ENCODE measurements around the gene POU3F2. TPM values are rescaled to one million over a fixed set of nuclear protein-coding genes. Genes with fewer than 3 reads are reported as not detected.

The POU3F2 gene
- total and polyA plus RNA-seq, 2 donors from 2014 or later: not detected

DNA sequence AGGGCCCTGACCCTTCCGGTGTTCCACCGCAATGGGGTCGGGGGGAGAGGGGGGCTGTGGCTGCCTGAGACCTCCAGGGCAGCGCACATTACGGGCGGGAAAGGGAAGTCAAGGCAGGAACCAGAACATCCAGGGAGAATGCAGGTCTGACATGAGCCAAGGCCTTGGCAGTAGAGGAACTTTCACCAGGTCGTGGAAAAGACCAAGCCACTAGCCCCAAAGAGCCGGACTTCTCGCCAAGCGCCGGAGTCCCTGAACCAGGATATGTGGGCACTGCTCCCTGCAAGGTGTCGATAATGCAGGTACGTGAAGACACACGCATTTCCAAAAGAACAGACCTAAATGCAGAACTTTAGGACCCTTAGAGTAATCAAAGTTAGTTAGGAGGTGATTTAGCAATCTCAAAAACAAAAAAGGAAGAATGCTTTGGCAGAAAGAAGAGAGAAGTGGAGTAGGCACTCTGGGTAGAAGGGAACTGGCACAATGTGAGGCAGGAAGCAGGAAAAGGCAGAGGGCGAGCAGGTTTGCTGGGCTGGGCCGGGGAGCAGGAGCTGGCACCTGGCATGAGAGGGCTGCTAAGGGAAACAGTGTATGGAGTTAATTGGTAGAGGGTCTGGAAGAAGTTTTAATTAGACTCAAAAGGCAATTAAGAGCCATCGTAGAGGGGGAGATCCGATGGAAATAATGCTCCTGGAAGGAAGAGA is 14.3 kb downstream of the POU3F2 start:
- intact Hi-C loops (cut with DNase I): no loop called here
- TF ChIP-seq, protein P1, sequence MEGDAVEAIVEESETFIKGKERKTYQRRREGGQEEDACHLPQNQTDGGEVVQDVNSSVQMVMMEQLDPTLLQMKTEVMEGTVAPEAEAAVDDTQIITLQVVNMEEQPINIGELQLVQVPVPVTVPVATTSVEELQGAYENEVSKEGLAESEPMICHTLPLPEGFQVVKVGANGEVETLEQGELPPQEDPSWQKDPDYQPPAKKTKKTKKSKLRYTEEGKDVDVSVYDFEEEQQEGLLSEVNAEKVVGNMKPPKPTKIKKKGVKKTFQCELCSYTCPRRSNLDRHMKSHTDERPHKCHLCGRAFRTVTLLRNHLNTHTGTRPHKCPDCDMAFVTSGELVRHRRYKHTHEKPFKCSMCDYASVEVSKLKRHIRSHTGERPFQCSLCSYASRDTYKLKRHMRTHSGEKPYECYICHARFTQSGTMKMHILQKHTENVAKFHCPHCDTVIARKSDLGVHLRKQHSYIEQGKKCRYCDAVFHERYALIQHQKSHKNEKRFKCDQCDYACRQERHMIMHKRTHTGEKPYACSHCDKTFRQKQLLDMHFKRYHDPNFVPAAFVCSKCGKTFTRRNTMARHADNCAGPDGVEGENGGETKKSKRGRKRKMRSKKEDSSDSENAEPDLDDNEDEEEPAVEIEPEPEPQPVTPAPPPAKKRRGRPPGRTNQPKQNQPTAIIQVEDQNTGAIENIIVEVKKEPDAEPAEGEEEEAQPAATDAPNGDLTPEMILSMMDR (IDR thresholded peaks at IDR 0.05; ENCODE audit: borderline replicate concordance, extremely low read depth, insufficient read depth): no peak
- H3K27me3 ChIP-seq (ENCODE audit: control insufficient read depth, insufficient read depth, low read length): peaks cover 39% of the 10 kb centered on the region
- no peaks in the 10 kb centered on the region for H3K9me3 ChIP-seq (ENCODE audit: control insufficient read depth in 2 of 3, insufficient read depth in 1 of 3, low read length in 3 of 3)
- no peak overlapping the region for H3K4me3 ChIP-seq (ENCODE audit: low read length in 3 of 3)
- H3K36me3 ChIP-seq (ENCODE audit: control insufficient read depth in 2 of 3, insufficient read depth in 3 of 3, low read length in 3 of 3): no peaks in the 10 kb centered on the region
- no peak for FAIRE-seq
- H3K9ac ChIP-seq (ENCODE audit: low read length in 3 of 3): no peak overlapping the region
- no peak for DNase-seq
- no peak overlapping the region for H3K27ac ChIP-seq (ENCODE audit: low read depth in 2 of 2, low read length in 2 of 2)
- peaks cover 0 to 9% (median 0%) of the 10 kb centered on the region in 3 donors for H3K4me1 ChIP-seq (ENCODE audit: control insufficient read depth in 2 of 3, insufficient read depth in 2 of 3, low read depth in 1 of 3, low read length in 3 of 3)

DNA sequence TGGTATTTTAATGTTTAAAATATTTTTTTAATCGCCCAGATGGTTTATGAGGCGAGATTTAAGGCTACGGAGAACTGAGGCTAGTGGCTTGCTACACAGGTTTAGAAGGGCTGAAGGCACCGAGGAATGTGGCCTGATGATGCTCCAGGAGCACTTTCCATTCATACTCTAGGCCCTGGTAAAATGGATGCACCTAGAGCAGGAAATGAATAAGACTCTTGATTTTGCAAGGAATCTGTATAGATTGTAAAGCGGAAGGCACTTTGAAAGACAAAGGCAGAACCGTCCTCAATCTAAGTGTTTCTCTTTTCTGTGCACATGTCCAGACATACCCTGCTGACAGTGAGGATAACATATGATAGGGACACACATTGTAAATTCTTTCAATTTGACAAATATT is 30.1 kb downstream of the POU3F2 start:
- TF ChIP-seq, protein P1 (IDR thresholded peaks at IDR 0.05; ENCODE audit: borderline replicate concordance, extremely low read depth, insufficient read depth): no peak
- Histone ChIP-seq H3K27ac (ENCODE audit: low read depth in 2 of 2, low read length in 2 of 2) (no peak overlapping the region), H3K27me3 (ENCODE audit: control insufficient read depth, insufficient read depth, low read length) (no peaks in the 10 kb centered on the region), H3K4me3 (ENCODE audit: low read length in 3 of 3) (no peak overlapping the region), H3K4me1 (ENCODE audit: control insufficient read depth in 2 of 3, insufficient read depth in 2 of 3, low read depth in 1 of 3, low read length in 3 of 3) (no peaks in the 10 kb centered on the region), H3K36me3 (ENCODE audit: control insufficient read depth in 2 of 3, insufficient read depth in 3 of 3, low read length in 3 of 3) (peaks cover 0 to 4% (median 0%) of the 10 kb centered on the region in 3 donors), H3K9ac (ENCODE audit: low read length in 3 of 3) (no peak overlapping the region), H3K9me3 (ENCODE audit: control insufficient read depth in 2 of 3, insufficient read depth in 1 of 3, low read length in 3 of 3) (no peaks in the 10 kb centered on the region)
- DNase-seq: no peak
- intact Hi-C loops (cut with DNase I): no loop called here
- no peak for FAIRE-seq

DNA sequence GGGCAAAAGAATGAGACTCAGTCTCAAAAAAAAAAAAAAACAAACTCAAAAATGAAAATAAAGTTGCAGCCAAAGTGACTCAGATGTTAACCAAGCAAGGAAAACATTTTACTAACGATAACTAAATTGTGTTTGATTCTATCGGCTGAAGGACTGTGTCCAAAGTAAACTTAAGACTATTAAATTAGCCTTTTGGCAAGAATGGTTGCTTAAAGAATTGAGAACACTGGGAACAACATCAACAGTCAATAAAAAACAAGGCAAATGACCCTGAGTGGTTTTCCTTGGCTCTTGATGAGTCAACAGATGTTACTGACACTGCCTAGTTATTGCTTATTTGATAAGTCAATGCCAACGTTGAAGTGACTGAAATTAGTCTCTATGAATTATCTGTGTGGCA is 36.7 kb downstream of the POU3F2 start:
- no peaks in the 10 kb centered on the region for H3K27me3 ChIP-seq (ENCODE audit: control insufficient read depth, insufficient read depth, low read length)
- H3K9ac ChIP-seq (ENCODE audit: low read length in 3 of 3): no peak overlapping the region
- no peaks in the 10 kb centered on the region for H3K9me3 ChIP-seq (ENCODE audit: control insufficient read depth in 2 of 3, insufficient read depth in 1 of 3, low read length in 3 of 3)
- no peaks in the 10 kb centered on the region for H3K4me1 ChIP-seq (ENCODE audit: control insufficient read depth in 2 of 3, insufficient read depth in 2 of 3, low read depth in 1 of 3, low read length in 3 of 3)
- no peak overlapping the region for H3K4me3 ChIP-seq (ENCODE audit: low read length in 3 of 3)
- intact Hi-C loops (cut with DNase I): no loop called here
- H3K27ac ChIP-seq (ENCODE audit: low read depth in 2 of 2, low read length in 2 of 2): no peak overlapping the region
- no peak for FAIRE-seq
- TF ChIP-seq, protein P1 (IDR thresholded peaks at IDR 0.05; ENCODE audit: borderline replicate concordance, extremely low read depth, insufficient read depth): no peak
- DNase-seq: no peak
- H3K36me3 ChIP-seq (ENCODE audit: control insufficient read depth in 2 of 3, insufficient read depth in 3 of 3, low read length in 3 of 3): peaks cover 0 to 3% (median 0%) of the 10 kb centered on the region in 3 donors

All from kidney (tissue), 14 donors.